Transverse colon (tissue), 4 donors: Measurements from ENCODE around the gene SSR4.

Experiments
- CTCF ChIP-seq, 5 experiments: fragments of 200-600 bp in 3 of 5; fragments of 450-650 bp in 2 of 5; sonication (generic) in 3 of 5; IDR thresholded peaks; 1 replicate in 2 of 5; 2 replicates in 3 of 5; pipeline ENCODE4 v1.5.1; 2016 to 2017; ENCODE audit warnings: antibody characterized with exemption in 5 of 5, inconsistent platforms in 3 of 5, mild to moderate bottlenecking in 2 of 5, moderate library complexity in 1 of 5
- POLR2AphosphoS5 ChIP-seq, 3 donors: sonication (generic); formaldehyde crosslinking; IDR thresholded peaks; one replicate each; pipeline ENCODE4 v1.6.1; 2016; ENCODE audit warnings: antibody characterized with exemption in 3 of 3

GRCh38 chrX:153830640-153831428, 36.4 kb downstream of the SSR4 start:
- TF ChIP-seq POLR2AphosphoS5 (IDR thresholded peaks at IDR 0.05) = no peak
- no peak for TF ChIP-seq CTCF (IDR thresholded peaks at IDR 0.05)
